ENCODE measurements around the gene DAB2IP. TPM values are rescaled to one million over a fixed set of nuclear protein-coding genes. Genes with fewer than 3 reads are reported as not detected.

The DAB2IP gene
- total RNA-seq, 1 experiment from 2014 or later = 46.7 TPM

DNA sequence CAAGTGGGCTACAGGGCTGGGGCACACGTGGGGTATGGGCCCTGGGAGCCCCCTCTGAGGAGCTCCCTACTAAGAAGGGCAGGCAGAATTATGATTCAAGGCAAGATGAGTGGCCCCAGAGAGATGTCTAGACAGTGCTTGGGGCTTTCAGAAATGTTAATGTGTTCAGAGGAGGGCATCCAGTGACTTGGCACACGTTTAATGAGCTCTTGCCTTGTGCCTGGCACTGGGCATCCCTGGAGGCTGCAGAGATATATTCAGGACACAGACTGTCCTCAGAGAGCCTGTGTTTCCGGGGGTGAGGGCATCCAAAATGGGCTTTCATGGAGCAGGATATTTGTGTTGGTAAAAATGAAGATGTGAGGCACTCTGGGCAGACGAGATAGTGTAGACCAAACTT, 25.4 kb upstream of the DAB2IP start:
- H3K4me2 ChIP-seq = no peak overlapping the region
- H2AFZ ChIP-seq = no peak overlapping the region
- no peaks in the 10 kb centered on the region for H3K9me3 ChIP-seq (ENCODE audit: insufficient read depth, low read depth)
- no peaks in the 10 kb centered on the region for H3K27me3 ChIP-seq (ENCODE audit: insufficient read depth, low read depth)
- no peaks in the 10 kb centered on the region for H3F3A ChIP-seq (ENCODE audit: insufficient read depth, low read depth)
- H3K4me1 ChIP-seq (replicated peaks; ENCODE audit: insufficient read depth) = no peaks in the 10 kb centered on the region
- intact Hi-C loops (cut with micrococcal nuclease; ENCODE audit: unreplicated experiment) = no loop called here
- POLR2A ChIA-PET (ENCODE audit: unreplicated experiment) = no interaction called here
- CTCF ChIA-PET = interaction anchor here (0.6 kb wide), 2 partner anchors 27 to 40 kb away, joined by 3 to 4 read pairs; no protein-coding TSS in a partner anchor
- no peaks in the 10 kb centered on the region for H3K36me3 ChIP-seq (ENCODE audit: low read depth)
- H3K9me2 ChIP-seq (ENCODE audit: insufficient read depth) = no peaks in the 10 kb centered on the region
- H3K27ac ChIP-seq = no peak overlapping the region
- no TSS peak for BruUV-seq (replicated peaks)
- no peaks in the 10 kb centered on the region for H3K79me2 ChIP-seq (ENCODE audit: low read depth)
- TF ChIP-seq, protein P1, sequence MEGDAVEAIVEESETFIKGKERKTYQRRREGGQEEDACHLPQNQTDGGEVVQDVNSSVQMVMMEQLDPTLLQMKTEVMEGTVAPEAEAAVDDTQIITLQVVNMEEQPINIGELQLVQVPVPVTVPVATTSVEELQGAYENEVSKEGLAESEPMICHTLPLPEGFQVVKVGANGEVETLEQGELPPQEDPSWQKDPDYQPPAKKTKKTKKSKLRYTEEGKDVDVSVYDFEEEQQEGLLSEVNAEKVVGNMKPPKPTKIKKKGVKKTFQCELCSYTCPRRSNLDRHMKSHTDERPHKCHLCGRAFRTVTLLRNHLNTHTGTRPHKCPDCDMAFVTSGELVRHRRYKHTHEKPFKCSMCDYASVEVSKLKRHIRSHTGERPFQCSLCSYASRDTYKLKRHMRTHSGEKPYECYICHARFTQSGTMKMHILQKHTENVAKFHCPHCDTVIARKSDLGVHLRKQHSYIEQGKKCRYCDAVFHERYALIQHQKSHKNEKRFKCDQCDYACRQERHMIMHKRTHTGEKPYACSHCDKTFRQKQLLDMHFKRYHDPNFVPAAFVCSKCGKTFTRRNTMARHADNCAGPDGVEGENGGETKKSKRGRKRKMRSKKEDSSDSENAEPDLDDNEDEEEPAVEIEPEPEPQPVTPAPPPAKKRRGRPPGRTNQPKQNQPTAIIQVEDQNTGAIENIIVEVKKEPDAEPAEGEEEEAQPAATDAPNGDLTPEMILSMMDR (conservative IDR thresholded peaks at IDR 0.05) = no peak
- TF ChIP-seq EZH2 (IDR thresholded peaks at IDR 0.05; ENCODE audit: low read depth) = no peak
- H4K20me1 ChIP-seq (ENCODE audit: insufficient read depth) = no peaks in the 10 kb centered on the region; the same call in 1 of the 2 replicates
- no peak for DNase-seq
- no peak overlapping the region for H3K4me3 ChIP-seq

GRCh38 chr9:121627427-121627826, 24.0 kb upstream of the DAB2IP start:
- no peaks in the 10 kb centered on the region for H3K27me3 ChIP-seq (ENCODE audit: insufficient read depth, low read depth)
- no TSS peak for BruUV-seq (replicated peaks)
- H3K79me2 ChIP-seq (ENCODE audit: low read depth) = no peaks in the 10 kb centered on the region
- H4K20me1 ChIP-seq (ENCODE audit: insufficient read depth) = no peaks in the 10 kb centered on the region; the same call in 1 of the 2 replicates
- POLR2A ChIA-PET (ENCODE audit: unreplicated experiment) = no interaction called here
- no peaks in the 10 kb centered on the region for H3K36me3 ChIP-seq (ENCODE audit: low read depth)
- H3K4me2 ChIP-seq = no peak overlapping the region
- no peaks in the 10 kb centered on the region for H3K9me2 ChIP-seq (ENCODE audit: insufficient read depth)
- CTCF ChIA-PET = no interaction called here
- TF ChIP-seq, protein P1 (conservative IDR thresholded peaks at IDR 0.05) = no peak
- TF ChIP-seq EZH2 (IDR thresholded peaks at IDR 0.05; ENCODE audit: low read depth) = no peak
- H2AFZ ChIP-seq = no peak overlapping the region
- H3F3A ChIP-seq (ENCODE audit: insufficient read depth, low read depth) = no peaks in the 10 kb centered on the region
- no peak overlapping the region for H3K27ac ChIP-seq
- intact Hi-C loops (cut with micrococcal nuclease; ENCODE audit: unreplicated experiment) = no loop called here
- no peaks in the 10 kb centered on the region for H3K9me3 ChIP-seq (ENCODE audit: insufficient read depth, low read depth)
- H3K4me3 ChIP-seq = no peak overlapping the region
- no peaks in the 10 kb centered on the region for H3K4me1 ChIP-seq (replicated peaks; ENCODE audit: insufficient read depth)
- no peak for DNase-seq

GRCh38 chr9:121628401-121628800, 23.0 kb upstream of the DAB2IP start:
- no peaks in the 10 kb centered on the region; the same call in 1 of the 2 replicates for H4K20me1 ChIP-seq (ENCODE audit: insufficient read depth)
- no peaks in the 10 kb centered on the region for H3K9me2 ChIP-seq (ENCODE audit: insufficient read depth)
- H3K27me3 ChIP-seq (ENCODE audit: insufficient read depth, low read depth) = no peaks in the 10 kb centered on the region
- intact Hi-C loops (cut with micrococcal nuclease; ENCODE audit: unreplicated experiment) = no loop called here
- no TSS peak for BruUV-seq (replicated peaks)
- H3K9me3 ChIP-seq (ENCODE audit: insufficient read depth, low read depth) = no peaks in the 10 kb centered on the region
- H3K36me3 ChIP-seq (ENCODE audit: low read depth) = no peaks in the 10 kb centered on the region
- no peaks in the 10 kb centered on the region for H3K79me2 ChIP-seq (ENCODE audit: low read depth)
- no peak overlapping the region for H3K4me2 ChIP-seq
- no peak overlapping the region for H3K27ac ChIP-seq
- TF ChIP-seq, protein P1 (conservative IDR thresholded peaks at IDR 0.05) = no peak
- no peak for TF ChIP-seq EZH2 (IDR thresholded peaks at IDR 0.05; ENCODE audit: low read depth)
- H2AFZ ChIP-seq = no peak overlapping the region
- POLR2A ChIA-PET (ENCODE audit: unreplicated experiment) = no interaction called here
- H3F3A ChIP-seq (ENCODE audit: insufficient read depth, low read depth) = no peaks in the 10 kb centered on the region
- H3K4me1 ChIP-seq (replicated peaks; ENCODE audit: insufficient read depth) = no peaks in the 10 kb centered on the region
- no peak overlapping the region for H3K4me3 ChIP-seq
- CTCF ChIA-PET = no interaction called here
- no peak for DNase-seq

Measured in PC-9 (cell line).